Hindlimb muscle (tissue), 1 donor: Measurements from ENCODE around the gene ST3GAL6. TPM values are rescaled to one million over a fixed set of nuclear protein-coding genes. Genes with fewer than 3 reads are reported as not detected.

ENCODE experiments used
- DNase-seq: peaks from one replicate; pipeline ENCODE4 v3.0.0-alpha.2; 2013
- polyA plus RNA-seq: library from polyadenylated mRNA; unstranded; fragments of 120-200 nt; gene quantifications from one replicate; pipeline ENCODE4 v1.2.1, GENCODE V29; 2013; ENCODE audit not compliant: insufficient read length

Gene ST3GAL6
- polyA plus RNA-seq, 1 donor: 5.7 TPM

- no peak for DNase-seq
Observed at GRCh38 chr3:98740324-98740723, 22.8 kb upstream of the ST3GAL6 start.

DNA sequence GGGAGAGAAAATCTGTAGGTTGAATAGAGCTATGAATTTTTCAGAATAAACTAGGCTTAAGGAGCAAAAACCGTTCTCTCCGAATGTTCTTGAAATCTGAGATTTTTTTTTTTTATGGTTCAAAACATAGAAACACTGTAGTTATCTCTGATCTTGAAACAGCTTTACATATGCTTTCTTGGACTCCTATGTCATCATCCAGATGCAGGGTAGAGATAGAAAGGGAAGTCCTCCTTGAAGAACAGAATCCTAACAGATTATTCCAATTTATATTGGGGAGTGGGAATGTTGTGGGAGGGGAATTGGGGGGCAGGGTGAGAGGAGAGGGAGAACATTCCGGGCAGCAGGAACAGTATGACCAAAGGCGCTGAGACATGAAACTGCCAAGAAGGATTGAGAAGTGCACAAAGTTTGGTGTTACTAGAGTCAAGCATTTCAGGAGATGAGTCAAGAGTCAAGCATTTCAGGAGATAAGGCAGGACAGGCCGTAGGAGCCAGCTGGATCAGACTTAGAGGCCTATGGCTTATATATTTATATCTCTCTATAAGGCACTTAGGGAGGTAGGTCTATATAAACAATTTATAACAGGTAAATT lies 21.9 kb upstream of the ST3GAL6 start:
- no peak for DNase-seq

GRCh38 chr3:98743071-98743470 lies 20.1 kb upstream of the ST3GAL6 start:
- DNase-seq: no peak

DNA sequence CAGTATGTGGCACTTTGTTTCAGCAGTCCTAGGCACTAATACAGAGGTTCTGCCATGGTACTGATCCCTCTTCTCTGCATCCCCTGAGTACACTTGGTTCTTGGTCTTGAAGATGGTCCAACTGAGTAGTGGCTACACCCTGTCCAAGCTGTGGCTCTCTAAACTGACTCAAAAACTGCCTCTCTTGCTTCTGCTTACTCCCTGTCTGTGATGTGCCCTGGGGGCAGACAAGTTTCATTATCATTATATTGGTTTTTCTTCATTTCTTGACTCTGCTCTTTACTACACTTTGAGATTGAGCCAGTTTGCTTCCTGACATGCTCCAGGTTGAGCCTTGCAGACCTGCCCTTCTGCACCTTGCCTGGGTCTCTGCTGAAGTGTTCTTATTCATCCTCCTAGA lies 18.9 kb upstream of the ST3GAL6 start:
- no peak for DNase-seq

DNA sequence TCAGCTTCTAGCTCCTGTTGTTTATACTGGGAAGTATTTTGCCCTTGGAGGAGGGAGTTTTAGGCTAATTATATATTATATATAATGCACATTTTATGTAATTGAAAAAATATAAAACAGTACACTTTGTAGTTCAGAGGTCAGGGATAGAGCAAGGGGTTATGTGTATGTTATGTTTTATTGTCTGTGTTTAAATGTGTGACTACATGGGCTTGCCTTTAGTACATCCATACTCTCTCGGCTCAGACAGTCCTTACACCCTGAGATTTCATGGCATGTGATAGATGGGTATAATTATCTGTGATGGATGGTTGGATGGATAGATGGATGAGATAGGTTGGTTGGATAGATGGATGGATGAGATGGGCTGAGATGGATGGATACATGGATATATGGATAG lies 17.4 kb upstream of the ST3GAL6 start:
- DNase-seq: no peak

GRCh38 chr3:98746122-98746521 lies 17.0 kb upstream of the ST3GAL6 start:
- DNase-seq: no peak

DNA sequence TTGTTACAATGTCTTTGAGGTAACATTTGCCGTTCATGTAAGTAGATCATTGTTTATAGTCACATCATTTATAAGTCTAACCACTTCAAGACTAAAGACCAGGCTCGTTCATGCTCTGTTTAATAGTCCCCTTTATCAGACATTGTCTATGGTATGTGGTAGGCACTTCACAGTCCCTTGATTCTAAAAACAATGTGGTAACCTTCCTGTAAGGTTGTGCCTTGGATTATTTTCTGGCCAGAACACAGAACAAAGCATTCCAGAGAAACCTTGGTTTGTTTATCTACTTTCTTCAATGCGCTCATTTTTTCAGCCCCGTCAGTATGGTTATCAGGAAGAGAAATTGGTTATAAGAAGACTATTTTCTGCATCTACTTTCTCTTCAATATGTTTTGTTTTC lies 16.3 kb upstream of the ST3GAL6 start:
- no peak for DNase-seq

DNA sequence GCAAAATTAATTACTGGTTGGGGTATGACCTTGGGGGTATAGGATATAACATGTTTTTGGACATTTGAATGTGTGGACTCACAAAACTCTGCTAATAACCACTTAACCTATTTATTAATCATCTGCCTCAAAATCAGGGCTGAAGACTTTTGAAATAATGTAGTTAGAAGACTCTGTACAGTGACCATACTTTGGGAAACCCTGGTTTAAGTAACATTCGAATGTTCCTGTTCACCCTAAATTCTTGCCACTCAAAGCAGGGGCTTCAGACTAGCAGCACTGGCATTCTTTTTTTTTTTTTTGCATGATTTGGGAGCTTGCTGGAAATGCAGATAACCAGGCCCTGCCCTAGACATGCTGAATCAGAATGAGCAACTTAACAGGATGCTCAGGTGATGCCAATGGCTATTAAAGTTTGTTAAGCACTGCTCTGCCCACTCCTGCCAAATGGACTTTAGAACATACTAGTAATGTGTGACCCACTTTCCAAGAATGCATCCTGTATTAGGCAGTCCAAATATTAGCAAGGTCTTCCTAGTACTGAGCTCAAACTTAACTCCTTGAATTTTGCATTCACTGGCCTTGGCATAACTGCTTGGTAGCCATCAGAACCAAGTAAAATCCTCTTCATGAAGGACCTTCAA lies 12.7 kb upstream of the ST3GAL6 start:
- DNase-seq: no peak

DNA sequence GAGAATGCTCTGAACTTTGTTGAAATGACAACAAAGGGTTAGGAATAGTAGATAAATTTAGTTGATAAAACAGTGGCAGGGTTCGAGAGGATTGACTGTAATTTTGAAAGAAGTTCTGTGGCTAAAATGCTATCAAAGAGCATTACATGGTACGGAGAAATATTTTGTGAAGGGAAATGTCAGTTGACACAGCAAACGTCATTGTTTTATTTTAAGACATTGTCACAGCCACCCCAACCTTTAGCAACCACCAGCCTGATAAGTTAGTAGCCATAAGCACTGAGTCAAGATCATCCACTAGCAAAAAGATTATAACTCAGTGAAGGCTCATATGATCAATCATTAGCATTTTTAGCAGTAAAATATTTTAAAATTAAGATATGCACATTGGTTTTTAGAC lies 8.7 kb upstream of the ST3GAL6 start:
- DNase-seq: no peak

DNA sequence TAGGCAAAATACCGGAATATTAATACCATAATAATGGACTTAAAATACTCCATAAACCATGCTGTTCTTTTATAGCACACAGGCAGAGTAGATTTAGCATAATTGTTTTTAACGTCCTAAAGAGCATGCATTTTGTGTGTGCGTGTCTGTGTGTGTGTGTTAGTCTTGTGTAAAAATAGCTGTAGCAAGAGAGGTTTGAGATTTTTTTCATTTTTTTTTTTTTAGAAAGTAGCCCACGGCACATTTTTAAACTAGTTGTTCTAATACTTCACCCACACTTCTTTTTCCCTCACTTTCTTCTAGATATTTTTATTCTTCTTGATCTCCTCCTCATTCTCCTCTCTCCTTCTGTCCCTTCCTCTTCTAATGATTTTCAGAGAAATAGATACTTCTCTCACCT lies 7.5 kb upstream of the ST3GAL6 start:
- no peak for DNase-seq

DNA sequence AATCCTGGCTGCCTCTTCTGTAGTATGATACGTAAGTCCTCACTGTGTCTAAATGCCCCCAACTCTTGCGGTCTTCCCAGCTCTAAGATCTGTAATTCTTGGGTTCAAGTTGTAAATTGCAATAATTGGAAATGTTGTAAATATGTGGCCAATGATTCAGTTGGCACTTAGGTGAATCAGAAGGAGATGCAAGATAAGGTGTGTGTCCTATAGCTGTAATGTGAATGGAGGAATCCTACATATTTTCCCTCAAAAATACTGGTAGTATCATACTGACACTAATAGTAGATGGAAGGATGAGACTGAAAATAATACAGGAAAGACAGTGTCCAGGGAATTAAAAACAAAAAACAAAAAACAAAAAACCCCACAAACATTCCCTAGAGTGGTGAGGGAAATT lies 3.5 kb upstream of the ST3GAL6 start:
- DNase-seq: no peak

- no peak for DNase-seq
Observed at GRCh38 chr3:98761643-98762229, 1.4 kb upstream of the ST3GAL6 start.

DNA sequence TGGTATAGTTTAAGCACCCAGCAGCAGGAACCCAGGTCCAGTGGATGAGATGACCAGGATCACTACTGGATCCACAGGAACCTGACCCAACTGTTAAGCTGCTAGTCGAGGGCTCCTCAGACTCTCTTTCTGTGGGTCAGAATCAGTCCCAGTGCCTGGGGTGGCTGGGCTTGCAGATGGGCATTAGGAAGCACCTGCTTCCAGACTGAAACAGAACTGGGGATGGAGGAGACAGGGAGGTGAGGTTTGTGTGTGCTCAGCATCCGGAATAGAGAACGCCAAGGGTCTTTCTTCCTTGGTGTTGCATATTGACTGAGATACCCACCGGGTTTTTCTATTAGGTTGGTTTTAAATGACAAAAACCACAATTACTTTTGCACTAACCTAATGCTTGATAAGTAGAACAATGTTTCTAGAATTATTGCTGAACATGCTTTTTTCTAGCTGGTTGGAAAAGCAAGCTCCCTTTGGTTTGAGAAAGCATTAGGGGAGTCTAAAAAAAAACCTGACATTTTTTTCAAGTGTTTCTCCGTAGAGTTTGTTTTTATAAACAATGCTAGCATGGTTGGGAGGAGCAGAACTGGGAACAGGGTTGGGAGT lies 779 bp downstream of the ST3GAL6 start:
- DNase-seq: no peak

- DNase-seq: no peak
Observed at GRCh38 chr3:98764472-98764884, 1.3 kb downstream of the ST3GAL6 start.

DNA sequence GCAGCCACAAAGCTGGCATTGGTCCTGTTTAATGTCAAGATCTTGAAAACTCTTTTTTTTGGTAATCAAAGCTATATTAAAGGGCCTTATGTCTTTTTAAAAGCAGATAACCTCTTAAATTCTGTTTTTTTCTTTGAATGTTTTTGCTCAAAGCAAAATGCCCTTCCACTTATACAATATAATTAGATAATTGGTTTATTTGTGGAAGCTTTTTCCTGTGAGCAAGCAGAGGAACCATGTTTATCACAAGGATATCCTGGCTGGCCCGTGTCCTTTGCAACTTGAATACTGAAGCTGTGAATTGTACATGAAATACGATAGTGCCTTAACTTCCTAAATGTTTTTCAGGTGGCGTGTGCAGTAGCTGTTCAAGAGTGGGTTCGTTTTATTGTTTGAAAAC lies 2.6 kb downstream of the ST3GAL6 start:
- no peak for DNase-seq

DNA sequence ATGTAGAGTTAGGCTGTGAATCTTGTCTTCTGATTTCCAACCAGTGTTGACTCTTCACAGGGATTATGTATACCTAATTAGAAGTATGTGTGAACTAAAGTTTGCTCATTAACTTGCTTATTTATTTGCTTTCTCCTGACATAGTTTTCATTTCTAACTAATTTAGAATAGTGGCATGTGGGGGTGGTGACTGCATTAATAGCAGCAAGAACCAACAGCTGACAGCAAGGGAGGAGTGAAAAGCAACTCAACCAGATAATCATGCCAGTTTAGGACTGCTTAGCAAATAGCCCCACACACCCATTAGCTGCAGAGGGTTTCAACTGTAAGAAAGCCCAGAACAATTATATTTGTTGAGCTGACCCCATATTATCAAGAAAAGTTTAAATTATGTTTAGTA lies 3.8 kb downstream of the ST3GAL6 start:
- DNase-seq: no peak

GRCh38 chr3:98768961-98769360 lies 5.8 kb downstream of the ST3GAL6 start:
- DNase-seq: no peak

DNA sequence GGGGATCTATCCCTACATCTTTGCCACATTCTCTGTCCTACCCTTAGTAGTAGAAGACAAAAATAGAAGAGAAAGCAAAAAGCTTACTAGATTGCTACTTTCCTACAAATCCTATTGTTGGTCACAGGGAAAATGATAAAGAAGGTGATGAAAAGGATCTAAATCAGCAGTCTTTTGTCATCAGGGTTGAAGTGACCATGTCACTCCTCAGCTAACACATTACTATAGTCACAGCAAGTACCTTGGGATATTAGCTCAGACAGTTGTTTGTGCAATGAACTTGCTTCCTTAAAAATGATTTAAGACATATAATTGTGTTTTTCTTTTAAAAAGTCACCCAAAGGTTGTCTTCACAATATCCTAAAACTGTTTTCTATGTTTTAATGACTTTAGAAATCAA lies 6.3 kb downstream of the ST3GAL6 start:
- no peak for DNase-seq

- DNase-seq: no peak
Observed at GRCh38 chr3:98770261-98771039, 7.3 kb downstream of the ST3GAL6 start.

GRCh38 chr3:98772022-98772421 lies 8.9 kb downstream of the ST3GAL6 start:
- no peak for DNase-seq

- DNase-seq: no peak
Observed at GRCh38 chr3:98775459-98776139, 12.5 kb downstream of the ST3GAL6 start.

DNA sequence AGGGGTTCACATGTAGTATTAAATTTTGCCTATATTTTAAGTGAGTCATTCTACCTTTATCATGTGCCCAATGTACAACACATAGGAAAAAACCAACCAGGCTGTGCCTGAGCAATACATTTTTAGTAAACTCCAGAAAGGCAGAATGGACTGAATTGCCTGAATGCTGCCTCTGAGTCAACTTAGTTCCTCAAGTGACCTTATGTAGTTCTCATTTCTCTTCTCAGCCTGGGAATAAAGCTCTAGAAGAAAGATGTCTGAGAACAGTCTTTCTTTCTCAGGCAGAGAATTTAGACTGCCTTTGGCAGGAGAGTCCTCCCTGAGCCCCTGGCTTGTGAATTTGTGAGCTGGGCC lies 13.0 kb downstream of the ST3GAL6 start:
- no peak for DNase-seq

DNA sequence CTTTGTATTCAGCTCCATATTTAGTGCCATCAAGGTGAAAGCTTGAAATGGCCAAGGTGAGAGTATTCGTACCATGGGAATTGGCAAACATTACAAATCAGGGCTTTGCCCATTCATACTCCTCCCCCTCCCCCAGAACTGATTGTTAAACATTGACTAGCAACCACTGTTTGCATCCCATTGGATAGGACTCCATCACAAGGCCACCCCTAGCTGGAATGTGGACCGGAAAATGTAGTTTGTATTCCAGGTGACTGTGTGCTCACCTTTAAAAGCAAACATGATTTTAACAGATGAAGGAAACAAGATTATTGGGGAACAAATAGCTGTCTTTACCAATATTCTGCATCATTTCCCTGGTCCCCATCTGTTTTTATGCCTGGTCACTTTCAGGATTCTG lies 14.1 kb downstream of the ST3GAL6 start:
- DNase-seq: no peak
